ACC112 (cell line): ENCODE measurements around the gene OSBPL2.

Experiments
- H2AFZ ChIP-seq: fragments of 200-600 bp; sonication (generic); one replicate; pipeline ENCODE4 v1.6.0; 2017; ENCODE audit warnings: antibody characterized with exemption, low read length; ENCODE audit not compliant: unreplicated experiment
- H3K27ac ChIP-seq: fragments of 200-600 bp; sonication (generic); 2 replicates; pipeline ENCODE4 v1.5.1; 2014; ENCODE audit warnings: low read depth, mild to moderate bottlenecking, antibody characterized with exemption, low read length, moderate library complexity
- H3K27me3 ChIP-seq: fragments of 200-600 bp; sonication (generic); 2 replicates; pipeline ENCODE4 v1.6.1; 2014; ENCODE audit warnings: mild to moderate bottlenecking, antibody characterized with exemption, low read length, moderate library complexity, mixed read lengths; ENCODE audit not compliant: insufficient read depth
- H3K36me3 ChIP-seq: fragments of 200-600 bp; sonication (generic); 2 replicates; pipeline ENCODE4 v1.6.1; 2016; ENCODE audit warnings: mild to moderate bottlenecking, antibody characterized with exemption, low read length, moderate library complexity, mixed read lengths; ENCODE audit not compliant: insufficient read depth
- H3K4me1 ChIP-seq: fragments of 200-600 bp; sonication (generic); one replicate; pipeline ENCODE4 v1.6.1; 2016; ENCODE audit warnings: low read length, mixed read lengths; ENCODE audit not compliant: insufficient read depth, unreplicated experiment, control insufficient read depth
- H3K4me3 ChIP-seq: fragments of 200-600 bp; sonication (generic); 2 replicates; pipeline ENCODE4 v1.5.1; 2014; ENCODE audit warnings: mild to moderate bottlenecking, low read depth, low read length
- H3K79me2 ChIP-seq: fragments of 200-600 bp; sonication (generic); one replicate; pipeline ENCODE4 v1.6.0; 2016; ENCODE audit warnings: low read length; ENCODE audit not compliant: control insufficient read depth, unreplicated experiment, insufficient read depth

The OSBPL2 gene

GRCh38 chr20:62245911-62246280 lies 7.6 kb downstream of the OSBPL2 start:
- H3K4me1 ChIP-seq = no peaks in the 10 kb centered on the region
- H3K27ac ChIP-seq = no peak overlapping the region
- no peaks in the 10 kb centered on the region for H3K27me3 ChIP-seq
- no peaks in the 10 kb centered on the region for H3K36me3 ChIP-seq
- H2AFZ ChIP-seq = no peak overlapping the region
- no peak overlapping the region for H3K4me3 ChIP-seq
- peaks cover 21% of the 10 kb centered on the region for H3K79me2 ChIP-seq

- Histone ChIP-seq H3K36me3 (no peaks in the 10 kb centered on the region), H3K27ac (no peak overlapping the region), H3K27me3 (no peaks in the 10 kb centered on the region), H3K79me2 (peaks cover 19% of the 10 kb centered on the region), H3K4me3 (no peak overlapping the region), H3K4me1 (no peaks in the 10 kb centered on the region), H2AFZ (no peak overlapping the region)
Measured at GRCh38 chr20:62246431-62246830, 8.1 kb downstream of the OSBPL2 start.

- Histone ChIP-seq H3K4me1 (peaks cover 2% of the 10 kb centered on the region), H2AFZ (no peak overlapping the region), H3K4me3 (no peak overlapping the region), H3K79me2 (peaks cover 19% of the 10 kb centered on the region), H3K36me3 (no peaks in the 10 kb centered on the region), H3K27me3 (no peaks in the 10 kb centered on the region), H3K27ac (no peak overlapping the region)
Measured at GRCh38 chr20:62246872-62247652, 8.7 kb downstream of the OSBPL2 start.

GRCh38 chr20:62248890-62249560 lies 10.7 kb downstream of the OSBPL2 start:
- Histone ChIP-seq H2AFZ (no peak overlapping the region), H3K36me3 (no peaks in the 10 kb centered on the region), H3K4me1 (peaks cover 9% of the 10 kb centered on the region), H3K4me3 (no peak overlapping the region), H3K79me2 (peaks cover 19% of the 10 kb centered on the region), H3K27me3 (no peaks in the 10 kb centered on the region), H3K27ac (no peak overlapping the region)

GRCh38 chr20:62252342-62252966 lies 14.1 kb downstream of the OSBPL2 start:
- no peaks in the 10 kb centered on the region for H3K27me3 ChIP-seq
- H3K27ac ChIP-seq = no peak overlapping the region
- H3K4me3 ChIP-seq = no peak overlapping the region
- H3K36me3 ChIP-seq = no peaks in the 10 kb centered on the region
- H3K79me2 ChIP-seq = peaks cover 7% of the 10 kb centered on the region
- H2AFZ ChIP-seq = no peak overlapping the region
- peaks cover 9% of the 10 kb centered on the region for H3K4me1 ChIP-seq

- H3K36me3 ChIP-seq = no peaks in the 10 kb centered on the region
- H3K4me1 ChIP-seq = peaks cover 16% of the 10 kb centered on the region
- H3K27ac ChIP-seq = no peak overlapping the region
- no peaks in the 10 kb centered on the region for H3K27me3 ChIP-seq
- H3K79me2 ChIP-seq = peaks cover 7% of the 10 kb centered on the region
- H2AFZ ChIP-seq = no peak overlapping the region
- H3K4me3 ChIP-seq = no peak overlapping the region
Measured at GRCh38 chr20:62253398-62253797, 15.1 kb downstream of the OSBPL2 start.

- no peaks in the 10 kb centered on the region for H3K27me3 ChIP-seq
- no peak overlapping the region for H2AFZ ChIP-seq
- H3K79me2 ChIP-seq = peaks cover 3% of the 10 kb centered on the region
- peaks cover 22% of the 10 kb centered on the region for H3K4me1 ChIP-seq
- H3K36me3 ChIP-seq = no peaks in the 10 kb centered on the region; the same call in 1 of the 2 replicates
- H3K27ac ChIP-seq = no peak overlapping the region
- no peak overlapping the region for H3K4me3 ChIP-seq
Measured at GRCh38 chr20:62254021-62254724, 15.9 kb downstream of the OSBPL2 start.

GRCh38 chr20:62255976-62256375 lies 17.7 kb downstream of the OSBPL2 start:
- H3K79me2 ChIP-seq = peaks cover 3% of the 10 kb centered on the region
- H3K36me3 ChIP-seq = no peaks in the 10 kb centered on the region; the same call in 1 of the 2 replicates
- peaks cover 22% of the 10 kb centered on the region for H3K4me1 ChIP-seq
- H3K27ac ChIP-seq = no peak overlapping the region
- H2AFZ ChIP-seq = no peak overlapping the region
- no peaks in the 10 kb centered on the region for H3K27me3 ChIP-seq
- H3K4me3 ChIP-seq = no peak overlapping the region

GRCh38 chr20:62258499-62259293 lies 20.4 kb downstream of the OSBPL2 start:
- no peak overlapping the region for H3K27ac ChIP-seq

GRCh38 chr20:62259294-62259565 lies 20.9 kb downstream of the OSBPL2 start:
- Histone ChIP-seq H3K4me1 (peaks cover 13% of the 10 kb centered on the region), H3K79me2 (no peaks in the 10 kb centered on the region), H3K27me3 (no peaks in the 10 kb centered on the region), H3K27ac (no peak overlapping the region), H3K4me3 (no peak overlapping the region), H3K36me3 (peaks cover 8% of the 10 kb centered on the region), H2AFZ (no peak overlapping the region)

More at GRCh38 chr20:62258499-62259293, 20.4 kb downstream of the OSBPL2 start:
- Histone ChIP-seq H2AFZ (no peak overlapping the region), H3K4me1 (peaks cover 13% of the 10 kb centered on the region), H3K27me3 (no peaks in the 10 kb centered on the region), H3K79me2 (no peaks in the 10 kb centered on the region), H3K36me3 (peaks cover 5% of the 10 kb centered on the region; the same call in 1 of the 2 replicates), H3K4me3 (no peak overlapping the region)
